HepG2 (cell line): ENCODE results near the gene HSPA5. TPM values are rescaled to one million over a fixed set of nuclear protein-coding genes. Genes with fewer than 3 reads are reported as not detected.

Source experiments
- HOXD1 ChIP-seq: sonication (generic); formaldehyde crosslinking; IDR thresholded peaks from 2 replicates; pipeline ENCODE4 v1.5.0; 2020; ENCODE audit warnings: missing genetic modification reagents
- NFE2L2 ChIP-seq: fragments of 150-350 bp; IDR thresholded peaks from 2 replicates; pipeline ENCODE4 v1.6.1; 2014; ENCODE audit warnings: low read length
- SAFB2 ChIP-seq: sonication (generic); formaldehyde crosslinking; IDR thresholded peaks from 2 replicates; pipeline ENCODE4 v1.5.1; 2020; ENCODE audit warnings: missing genetic modification reagents, low read depth, mild to moderate bottlenecking, borderline replicate concordance
- SRSF9 ChIP-seq: fragments of 200-400 bp; formaldehyde crosslinking; IDR thresholded peaks from 2 replicates; pipeline ENCODE4 v1.6.1; 2018; ENCODE audit warnings: borderline replicate concordance, mild to moderate bottlenecking, low read depth, low read length; ENCODE audit not compliant: insufficient read depth, poor library complexity, severe bottlenecking
- TGIF2 ChIP-seq: IDR thresholded peaks from 2 replicates; pipeline ENCODE4 v1.6.1; 2016; ENCODE audit warnings: control low read depth, missing compliant biosample characterization
- YEATS2 ChIP-seq: sonication (generic); formaldehyde crosslinking; IDR thresholded peaks from 2 replicates; pipeline ENCODE4 v1.4.0; 2020; ENCODE audit warnings: missing genetic modification reagents, borderline replicate concordance
- ZNF225 ChIP-seq: sonication (generic); formaldehyde crosslinking; IDR thresholded peaks from 2 replicates; pipeline ENCODE4 v1.4.0; 2020; ENCODE audit warnings: mild to moderate bottlenecking, missing genetic modification reagents
- ZNF644 ChIP-seq: IDR thresholded peaks from 2 replicates; pipeline ENCODE4 v1.6.1; 2016; ENCODE audit warnings: low read depth
- ZNF749 ChIP-seq: sonication (generic); formaldehyde crosslinking; IDR thresholded peaks from 2 replicates; pipeline ENCODE4 v1.8.0; 2022; ENCODE audit warnings: mild to moderate bottlenecking, missing genetic modification reagents, moderate library complexity, borderline replicate concordance
- ZNF839 ChIP-seq: sonication (generic); formaldehyde crosslinking; IDR thresholded peaks from 2 replicates; pipeline ENCODE4 v1.4.0; 2020; ENCODE audit warnings: missing genetic modification reagents, mild to moderate bottlenecking, borderline replicate concordance
- polyA plus RNA-seq, 8 experiments: library from polyadenylated mRNA; depleted of rRNA in 3 of 8; stranded (reverse) in 7 of 8; unstranded in 1 of 8; fragments of >200 nt; fragmentation: Illumina TruSeq in 4 of 8; extraction: Trizol in 4 of 8; gene quantifications; 2 replicates each; pipeline versions ENCODE4 v1.2.1 to v1.2.3, GENCODE V29; 2011 to 2016; ENCODE audit warnings: low read depth in 4 of 8, missing spikeins in 1 of 8, mixed read lengths in 1 of 8; ENCODE audit not compliant: insufficient read depth in 1 of 8
- total RNA-seq, 5 experiments: library from RNA; depleted of rRNA; stranded (reverse); fragments of >200 nt; fragmentation: Illumina TruSeq; extraction: Trizol; gene quantifications; 2 replicates each; pipeline ENCODE4 v1.2.3, GENCODE V29; 2016; ENCODE audit warnings: low read depth in 1 of 5
- TF ChIP-seq, protein P1 (sequence below): sonication (generic); formaldehyde crosslinking; conservative IDR thresholded peaks from 2 replicates; pipeline ENCODE4 v1.4.0; 2020; ENCODE audit warnings: mild to moderate bottlenecking, missing genetic modification reagents, moderate library complexity
- TF ChIP-seq, protein P2 (sequence below): IDR thresholded peaks from 2 replicates; pipeline ENCODE4 v1.6.1; 2016; ENCODE audit warnings: low read depth, missing genetic modification reagents, missing compliant biosample characterization
- TF ChIP-seq, protein P3 (sequence below): sonication (generic); formaldehyde crosslinking; IDR thresholded peaks from 2 replicates; pipeline ENCODE4 v1.5.1; 2020; ENCODE audit warnings: mild to moderate bottlenecking, missing genetic modification reagents, borderline replicate concordance
- TF ChIP-seq, protein P4 (sequence below): sonication (generic); formaldehyde crosslinking; IDR thresholded peaks from 2 replicates; pipeline ENCODE4 v1.5.0; 2020; ENCODE audit warnings: missing genetic modification reagents

HSPA5 gene
- total and polyA plus RNA-seq, 2 of the 13 experiments (the other 11 are each of a cell fraction or from before 2014, with no cell fraction given), result 201 to 206 TPM

DNA sequence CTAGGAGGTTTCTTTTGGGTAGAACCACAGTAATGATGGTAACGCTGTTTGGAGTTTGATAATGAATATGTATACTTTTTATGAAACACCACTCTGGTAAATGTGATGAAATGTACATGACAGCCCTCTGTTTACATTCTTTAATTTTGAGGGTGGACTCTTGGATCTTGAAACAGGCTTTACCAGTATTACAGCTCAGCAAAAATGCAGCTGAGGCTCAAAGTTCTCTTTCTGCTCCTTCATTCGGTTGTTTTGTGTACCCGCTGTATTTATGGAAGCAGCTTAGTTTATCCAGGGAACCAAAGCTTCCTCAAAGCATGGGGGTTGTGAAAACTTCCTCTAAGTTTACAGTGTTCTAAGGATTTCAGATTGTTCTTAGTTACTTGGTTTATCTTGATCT lies 31.6 kb upstream of the HSPA5 start (continued):
- TF ChIP-seq, protein P1, sequence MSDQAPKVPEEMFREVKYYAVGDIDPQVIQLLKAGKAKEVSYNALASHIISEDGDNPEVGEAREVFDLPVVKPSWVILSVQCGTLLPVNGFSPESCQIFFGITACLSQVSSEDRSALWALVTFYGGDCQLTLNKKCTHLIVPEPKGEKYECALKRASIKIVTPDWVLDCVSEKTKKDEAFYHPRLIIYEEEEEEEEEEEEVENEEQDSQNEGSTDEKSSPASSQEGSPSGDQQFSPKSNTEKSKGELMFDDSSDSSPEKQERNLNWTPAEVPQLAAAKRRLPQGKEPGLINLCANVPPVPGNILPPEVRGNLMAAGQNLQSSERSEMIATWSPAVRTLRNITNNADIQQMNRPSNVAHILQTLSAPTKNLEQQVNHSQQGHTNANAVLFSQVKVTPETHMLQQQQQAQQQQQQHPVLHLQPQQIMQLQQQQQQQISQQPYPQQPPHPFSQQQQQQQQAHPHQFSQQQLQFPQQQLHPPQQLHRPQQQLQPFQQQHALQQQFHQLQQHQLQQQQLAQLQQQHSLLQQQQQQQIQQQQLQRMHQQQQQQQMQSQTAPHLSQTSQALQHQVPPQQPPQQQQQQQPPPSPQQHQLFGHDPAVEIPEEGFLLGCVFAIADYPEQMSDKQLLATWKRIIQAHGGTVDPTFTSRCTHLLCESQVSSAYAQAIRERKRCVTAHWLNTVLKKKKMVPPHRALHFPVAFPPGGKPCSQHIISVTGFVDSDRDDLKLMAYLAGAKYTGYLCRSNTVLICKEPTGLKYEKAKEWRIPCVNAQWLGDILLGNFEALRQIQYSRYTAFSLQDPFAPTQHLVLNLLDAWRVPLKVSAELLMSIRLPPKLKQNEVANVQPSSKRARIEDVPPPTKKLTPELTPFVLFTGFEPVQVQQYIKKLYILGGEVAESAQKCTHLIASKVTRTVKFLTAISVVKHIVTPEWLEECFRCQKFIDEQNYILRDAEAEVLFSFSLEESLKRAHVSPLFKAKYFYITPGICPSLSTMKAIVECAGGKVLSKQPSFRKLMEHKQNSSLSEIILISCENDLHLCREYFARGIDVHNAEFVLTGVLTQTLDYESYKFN (CRISPR knock-in tag), result peak; percentile 96
- TF ChIP-seq, protein P2, sequence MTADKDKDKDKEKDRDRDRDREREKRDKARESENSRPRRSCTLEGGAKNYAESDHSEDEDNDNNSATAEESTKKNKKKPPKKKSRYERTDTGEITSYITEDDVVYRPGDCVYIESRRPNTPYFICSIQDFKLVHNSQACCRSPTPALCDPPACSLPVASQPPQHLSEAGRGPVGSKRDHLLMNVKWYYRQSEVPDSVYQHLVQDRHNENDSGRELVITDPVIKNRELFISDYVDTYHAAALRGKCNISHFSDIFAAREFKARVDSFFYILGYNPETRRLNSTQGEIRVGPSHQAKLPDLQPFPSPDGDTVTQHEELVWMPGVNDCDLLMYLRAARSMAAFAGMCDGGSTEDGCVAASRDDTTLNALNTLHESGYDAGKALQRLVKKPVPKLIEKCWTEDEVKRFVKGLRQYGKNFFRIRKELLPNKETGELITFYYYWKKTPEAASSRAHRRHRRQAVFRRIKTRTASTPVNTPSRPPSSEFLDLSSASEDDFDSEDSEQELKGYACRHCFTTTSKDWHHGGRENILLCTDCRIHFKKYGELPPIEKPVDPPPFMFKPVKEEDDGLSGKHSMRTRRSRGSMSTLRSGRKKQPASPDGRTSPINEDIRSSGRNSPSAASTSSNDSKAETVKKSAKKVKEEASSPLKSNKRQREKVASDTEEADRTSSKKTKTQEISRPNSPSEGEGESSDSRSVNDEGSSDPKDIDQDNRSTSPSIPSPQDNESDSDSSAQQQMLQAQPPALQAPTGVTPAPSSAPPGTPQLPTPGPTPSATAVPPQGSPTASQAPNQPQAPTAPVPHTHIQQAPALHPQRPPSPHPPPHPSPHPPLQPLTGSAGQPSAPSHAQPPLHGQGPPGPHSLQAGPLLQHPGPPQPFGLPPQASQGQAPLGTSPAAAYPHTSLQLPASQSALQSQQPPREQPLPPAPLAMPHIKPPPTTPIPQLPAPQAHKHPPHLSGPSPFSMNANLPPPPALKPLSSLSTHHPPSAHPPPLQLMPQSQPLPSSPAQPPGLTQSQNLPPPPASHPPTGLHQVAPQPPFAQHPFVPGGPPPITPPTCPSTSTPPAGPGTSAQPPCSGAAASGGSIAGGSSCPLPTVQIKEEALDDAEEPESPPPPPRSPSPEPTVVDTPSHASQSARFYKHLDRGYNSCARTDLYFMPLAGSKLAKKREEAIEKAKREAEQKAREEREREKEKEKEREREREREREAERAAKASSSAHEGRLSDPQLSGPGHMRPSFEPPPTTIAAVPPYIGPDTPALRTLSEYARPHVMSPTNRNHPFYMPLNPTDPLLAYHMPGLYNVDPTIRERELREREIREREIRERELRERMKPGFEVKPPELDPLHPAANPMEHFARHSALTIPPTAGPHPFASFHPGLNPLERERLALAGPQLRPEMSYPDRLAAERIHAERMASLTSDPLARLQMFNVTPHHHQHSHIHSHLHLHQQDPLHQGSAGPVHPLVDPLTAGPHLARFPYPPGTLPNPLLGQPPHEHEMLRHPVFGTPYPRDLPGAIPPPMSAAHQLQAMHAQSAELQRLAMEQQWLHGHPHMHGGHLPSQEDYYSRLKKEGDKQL, result peak; percentile 33; the same call in 1 of the 2 replicates
- TF ChIP-seq ZNF225 (CRISPR knock-in tag) (no peak), ZNF749 (CRISPR knock-in tag) (no peak), SAFB2 (CRISPR knock-in tag) (no peak), YEATS2 (CRISPR knock-in tag) (no peak), ZNF644 (no peak), HOXD1 (no peak), NFE2L2 (0 out of 2 replicates have a peak, but pooled peaks have one; percentile 47), TGIF2 (peak; percentile 41; the same call in 1 of the 2 replicates), ZNF839 (CRISPR knock-in tag) (no peak), SRSF9 (no peak)
- TF ChIP-seq, protein P3, sequence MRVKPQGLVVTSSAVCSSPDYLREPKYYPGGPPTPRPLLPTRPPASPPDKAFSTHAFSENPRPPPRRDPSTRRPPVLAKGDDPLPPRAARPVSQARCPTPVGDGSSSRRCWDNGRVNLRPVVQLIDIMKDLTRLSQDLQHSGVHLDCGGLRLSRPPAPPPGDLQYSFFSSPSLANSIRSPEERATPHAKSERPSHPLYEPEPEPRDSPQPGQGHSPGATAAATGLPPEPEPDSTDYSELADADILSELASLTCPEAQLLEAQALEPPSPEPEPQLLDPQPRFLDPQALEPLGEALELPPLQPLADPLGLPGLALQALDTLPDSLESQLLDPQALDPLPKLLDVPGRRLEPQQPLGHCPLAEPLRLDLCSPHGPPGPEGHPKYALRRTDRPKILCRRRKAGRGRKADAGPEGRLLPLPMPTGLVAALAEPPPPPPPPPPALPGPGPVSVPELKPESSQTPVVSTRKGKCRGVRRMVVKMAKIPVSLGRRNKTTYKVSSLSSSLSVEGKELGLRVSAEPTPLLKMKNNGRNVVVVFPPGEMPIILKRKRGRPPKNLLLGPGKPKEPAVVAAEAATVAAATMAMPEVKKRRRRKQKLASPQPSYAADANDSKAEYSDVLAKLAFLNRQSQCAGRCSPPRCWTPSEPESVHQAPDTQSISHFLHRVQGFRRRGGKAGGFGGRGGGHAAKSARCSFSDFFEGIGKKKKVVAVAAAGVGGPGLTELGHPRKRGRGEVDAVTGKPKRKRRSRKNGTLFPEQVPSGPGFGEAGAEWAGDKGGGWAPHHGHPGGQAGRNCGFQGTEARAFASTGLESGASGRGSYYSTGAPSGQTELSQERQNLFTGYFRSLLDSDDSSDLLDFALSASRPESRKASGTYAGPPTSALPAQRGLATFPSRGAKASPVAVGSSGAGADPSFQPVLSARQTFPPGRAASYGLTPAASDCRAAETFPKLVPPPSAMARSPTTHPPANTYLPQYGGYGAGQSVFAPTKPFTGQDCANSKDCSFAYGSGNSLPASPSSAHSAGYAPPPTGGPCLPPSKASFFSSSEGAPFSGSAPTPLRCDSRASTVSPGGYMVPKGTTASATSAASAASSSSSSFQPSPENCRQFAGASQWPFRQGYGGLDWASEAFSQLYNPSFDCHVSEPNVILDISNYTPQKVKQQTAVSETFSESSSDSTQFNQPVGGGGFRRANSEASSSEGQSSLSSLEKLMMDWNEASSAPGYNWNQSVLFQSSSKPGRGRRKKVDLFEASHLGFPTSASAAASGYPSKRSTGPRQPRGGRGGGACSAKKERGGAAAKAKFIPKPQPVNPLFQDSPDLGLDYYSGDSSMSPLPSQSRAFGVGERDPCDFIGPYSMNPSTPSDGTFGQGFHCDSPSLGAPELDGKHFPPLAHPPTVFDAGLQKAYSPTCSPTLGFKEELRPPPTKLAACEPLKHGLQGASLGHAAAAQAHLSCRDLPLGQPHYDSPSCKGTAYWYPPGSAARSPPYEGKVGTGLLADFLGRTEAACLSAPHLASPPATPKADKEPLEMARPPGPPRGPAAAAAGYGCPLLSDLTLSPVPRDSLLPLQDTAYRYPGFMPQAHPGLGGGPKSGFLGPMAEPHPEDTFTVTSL (CRISPR knock-in tag), result peak; percentile 84; the same call in 1 of the 2 replicates
- TF ChIP-seq, protein P4, sequence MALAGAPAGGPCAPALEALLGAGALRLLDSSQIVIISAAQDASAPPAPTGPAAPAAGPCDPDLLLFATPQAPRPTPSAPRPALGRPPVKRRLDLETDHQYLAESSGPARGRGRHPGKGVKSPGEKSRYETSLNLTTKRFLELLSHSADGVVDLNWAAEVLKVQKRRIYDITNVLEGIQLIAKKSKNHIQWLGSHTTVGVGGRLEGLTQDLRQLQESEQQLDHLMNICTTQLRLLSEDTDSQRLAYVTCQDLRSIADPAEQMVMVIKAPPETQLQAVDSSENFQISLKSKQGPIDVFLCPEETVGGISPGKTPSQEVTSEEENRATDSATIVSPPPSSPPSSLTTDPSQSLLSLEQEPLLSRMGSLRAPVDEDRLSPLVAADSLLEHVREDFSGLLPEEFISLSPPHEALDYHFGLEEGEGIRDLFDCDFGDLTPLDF (CRISPR knock-in tag), result no peak
